Stimulated activated CD8-positive, alpha-beta memory T cell treated with anti-CD3 and anti-CD28 coated beads, Interleukin-12 subunit alpha, Interleukin-12 subunit beta, amount 100 ng/mL, for 24 hours (primary cell): Measurements from ENCODE around the gene FAM13A.
"Not testable (repeated sequence)": the region's sequence is repeated elsewhere in the genome, so short reads cannot be mapped to it uniquely, and the experiment has no call there.

Experiments used
- DNase-seq: peaks from one replicate; pipeline ENCODE4 v3.0.0-alpha.2; 2020; ENCODE audit errors: extremely low read depth

The FAM13A gene

GRCh38 chr4:89056953-89057398 is at the start of gene FAM13A:
FAM13A (minus strand) TSS chr4:89057185; CDS start chr4:89056964, 221 bp downstream.
- DNase-seq, result no peak

- DNase-seq, result no peak
These were observed 48.7 kb upstream of the FAM13A start for GRCh38 chr4:89105726-89106125.

- DNase-seq, result no peak
These were observed 44.5 kb upstream of the FAM13A start for GRCh38 chr4:89101256-89102161.

GRCh38 chr4:89100853-89101252 is 43.9 kb upstream of the FAM13A start:
- DNase-seq, result no peak

GRCh38 chr4:89099471-89099870 is 42.5 kb upstream of the FAM13A start:
- DNase-seq, result no peak

GRCh38 chr4:89099034-89099433 is 42.0 kb upstream of the FAM13A start:
- DNase-seq, result no peak

- DNase-seq, result no peak
These were observed 21.3 kb upstream of the FAM13A start for GRCh38 chr4:89078300-89078699.

GRCh38 chr4:89077761-89078160 is 20.8 kb upstream of the FAM13A start:
- no peak for DNase-seq

GRCh38 chr4:89072921-89073320 is 15.9 kb upstream of the FAM13A start:
- DNase-seq, result no peak

GRCh38 chr4:89071311-89071710 is 14.3 kb upstream of the FAM13A start:
- DNase-seq, result no peak

GRCh38 chr4:89070041-89070440 is 13.1 kb upstream of the FAM13A start:
- DNase-seq, result no peak

GRCh38 chr4:89069481-89069880 is 12.5 kb upstream of the FAM13A start:
- DNase-seq, result no peak

- DNase-seq, result no peak
These were observed 10.4 kb upstream of the FAM13A start for GRCh38 chr4:89067417-89067816.

GRCh38 chr4:89064848-89065247 is 7.9 kb upstream of the FAM13A start:
- no peak for DNase-seq

GRCh38 chr4:89057844-89058243 is 859 bp upstream of the FAM13A start:
- not testable (repeated sequence) for DNase-seq

GRCh38 chr4:89056292-89056952 is 563 bp downstream of the FAM13A start:
- no peak for DNase-seq

- no peak for DNase-seq
These were observed 1.6 kb downstream of the FAM13A start for GRCh38 chr4:89055157-89056080.

- no peak for DNase-seq
These were observed 2.4 kb downstream of the FAM13A start for GRCh38 chr4:89054627-89055026.

- no peak for DNase-seq
These were observed 7.1 kb downstream of the FAM13A start for GRCh38 chr4:89049853-89050252.

GRCh38 chr4:89048906-89049601 is 7.9 kb downstream of the FAM13A start:
- DNase-seq, result no peak
